HG03432 (cell line): ENCODE measurements around the gene UCHL3.

Experiments used
- ATAC-seq: cut with Tn5 transposase; IDR thresholded peaks from one replicate; pipeline ENCODE4 v1.9.1; 2021; ENCODE audit warnings: mild to moderate bottlenecking, moderate library complexity; ENCODE audit not compliant: unreplicated experiment

Gene UCHL3

DNA sequence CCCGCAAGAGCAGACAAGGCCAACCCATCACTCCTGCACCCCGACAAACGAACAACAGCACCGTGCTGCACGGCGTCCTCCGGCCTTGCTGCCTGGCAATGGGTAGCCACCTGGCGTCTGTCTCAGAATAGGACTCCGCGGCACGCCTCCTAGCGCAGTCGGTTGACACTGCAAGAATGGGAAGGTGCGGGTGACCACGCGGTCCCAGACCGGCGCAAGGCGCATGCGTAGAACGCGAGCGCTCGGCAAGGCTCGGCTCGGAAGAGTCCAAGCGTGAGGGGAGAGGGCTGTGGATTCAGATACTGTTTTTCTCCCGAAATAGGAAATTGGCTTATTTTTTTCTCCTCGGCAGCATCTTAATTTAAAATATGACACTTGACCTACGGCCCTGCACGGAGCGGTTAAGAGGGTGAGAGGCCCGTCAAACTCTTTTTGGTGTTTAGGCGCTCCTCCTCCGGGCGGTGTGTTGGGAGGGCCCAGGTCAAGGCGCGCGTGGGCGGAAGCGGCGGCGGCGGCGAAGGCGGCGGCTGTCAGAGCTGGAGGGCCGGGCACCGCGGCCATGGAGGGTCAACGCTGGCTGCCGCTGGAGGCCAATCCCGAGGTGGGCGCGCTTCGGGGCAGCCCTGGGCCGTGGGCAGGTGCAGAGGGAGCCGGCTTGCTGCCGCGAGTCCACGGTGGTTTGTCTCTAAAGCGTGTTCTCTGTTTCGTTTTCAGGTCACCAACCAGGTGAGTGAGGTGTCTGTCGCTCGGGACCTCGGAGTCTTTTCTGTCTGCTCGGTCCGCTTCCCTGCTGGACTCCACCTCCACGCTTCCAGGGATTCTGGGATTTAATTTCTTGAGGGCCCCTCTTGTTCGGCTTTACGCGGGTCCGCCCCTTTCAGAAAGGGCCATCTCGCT lies at the start of gene UCHL3:
UCHL3 (plus strand) TSS at position 530 of the 897 bp plus-strand sequence; CDS start at position 560, 30 bp downstream.
- ATAC-seq: peak; percentile 96

- no peak for ATAC-seq
These were observed 44.3 kb upstream of the UCHL3 start for GRCh38 chr13:75505327-75505726.

GRCh38 chr13:75506018-75506417 lies 43.6 kb upstream of the UCHL3 start:
- ATAC-seq: no peak

DNA sequence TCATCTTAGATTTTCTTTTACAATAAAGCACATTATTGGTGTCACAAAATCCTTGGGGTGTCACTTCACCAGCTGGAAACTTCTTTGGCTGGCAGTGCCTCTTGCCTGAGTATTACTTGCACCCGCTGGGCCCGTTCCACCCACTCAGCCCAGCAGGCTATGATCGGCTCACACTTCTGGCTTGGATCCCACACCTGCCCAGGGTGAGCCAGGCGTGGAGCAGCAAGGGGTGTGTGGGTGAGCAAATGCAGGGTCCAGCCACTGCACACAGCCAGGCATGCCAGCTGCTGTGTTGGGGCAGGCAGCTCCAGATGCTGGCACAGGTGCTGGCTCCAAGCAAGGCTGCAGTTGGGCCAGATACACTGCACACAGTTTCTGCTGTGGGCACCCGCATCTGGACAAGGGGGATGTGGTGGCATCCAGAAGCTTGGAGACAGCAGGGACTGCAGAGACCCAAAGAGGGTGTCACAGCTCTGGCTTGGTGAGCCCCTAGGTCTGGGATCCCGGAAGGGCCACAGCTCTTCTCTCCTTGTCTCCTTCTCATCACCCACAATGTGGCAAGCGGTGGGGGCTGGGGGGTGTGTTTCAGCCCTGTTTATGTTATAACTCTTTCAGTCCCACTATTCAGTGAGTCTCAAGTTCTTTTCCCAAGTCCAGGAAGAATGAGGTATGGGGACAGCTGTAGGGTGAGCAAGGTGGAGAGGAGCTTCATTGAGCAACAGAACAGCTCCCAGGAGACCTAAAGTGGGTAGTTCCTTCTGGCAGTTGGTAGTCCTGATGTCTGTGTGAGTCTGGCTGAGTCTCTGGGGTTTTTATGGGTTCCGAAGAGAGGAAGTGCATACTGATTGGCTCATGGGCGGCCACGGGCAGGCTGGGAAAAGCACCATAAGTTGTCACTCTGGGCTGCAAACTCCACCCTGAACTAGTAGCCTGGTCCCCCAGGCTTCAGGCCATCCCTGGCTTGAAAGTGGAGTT lies 42.3 kb upstream of the UCHL3 start:
- ATAC-seq: peak; percentile 46

DNA sequence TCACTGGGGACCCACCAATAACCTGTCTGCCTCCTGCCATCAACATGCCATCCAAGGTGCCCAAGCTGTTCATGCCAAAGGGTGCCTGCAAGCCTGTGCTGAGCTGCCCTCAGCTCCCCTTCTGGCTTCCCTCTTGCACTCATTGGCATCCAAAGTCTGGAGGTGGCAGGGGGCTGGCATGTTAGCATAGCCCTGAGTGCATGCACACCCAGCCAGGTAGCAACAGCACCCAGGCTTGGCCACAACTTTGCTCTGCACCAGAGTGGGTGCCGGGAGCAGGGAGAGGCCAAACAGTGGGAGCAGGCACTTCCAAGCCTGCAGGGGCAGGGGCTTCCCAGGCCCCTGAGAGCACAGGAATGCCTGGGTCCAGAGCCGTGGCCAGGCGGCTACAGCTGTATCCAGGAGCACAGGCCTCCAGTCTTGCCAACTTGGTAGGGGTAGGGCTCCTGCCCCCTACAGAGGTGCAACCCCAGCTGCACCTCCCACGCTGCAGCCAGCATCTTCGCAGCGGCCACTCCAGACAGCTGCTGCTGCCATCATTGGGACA lies 41.5 kb upstream of the UCHL3 start:
- no peak for ATAC-seq

GRCh38 chr13:75511051-75511625 lies 38.5 kb upstream of the UCHL3 start:
- ATAC-seq: no peak

DNA sequence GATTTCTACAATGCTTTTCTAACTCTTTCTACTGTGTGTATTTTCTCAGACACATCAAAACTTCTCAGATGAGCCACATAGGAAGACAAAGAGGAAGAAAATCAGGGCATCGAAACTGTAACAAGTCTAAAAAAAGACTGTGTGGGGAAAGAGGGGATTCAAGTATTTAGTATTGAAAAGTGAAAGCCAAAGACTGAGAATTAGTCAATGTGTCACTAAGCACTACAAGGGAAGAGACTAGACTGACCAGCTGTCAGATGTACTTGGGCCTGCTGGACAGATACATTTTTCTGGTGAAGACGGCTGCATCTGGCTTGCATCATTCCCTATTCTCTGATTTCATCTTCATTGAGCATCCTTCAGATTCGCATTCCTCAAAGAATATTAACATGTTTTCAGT lies 37.3 kb upstream of the UCHL3 start:
- ATAC-seq: peak; percentile 93

GRCh38 chr13:75513271-75513670 lies 36.3 kb upstream of the UCHL3 start:
- ATAC-seq: no peak

GRCh38 chr13:75514080-75514995 lies 35.3 kb upstream of the UCHL3 start:
- peak; percentile 23 for ATAC-seq

DNA sequence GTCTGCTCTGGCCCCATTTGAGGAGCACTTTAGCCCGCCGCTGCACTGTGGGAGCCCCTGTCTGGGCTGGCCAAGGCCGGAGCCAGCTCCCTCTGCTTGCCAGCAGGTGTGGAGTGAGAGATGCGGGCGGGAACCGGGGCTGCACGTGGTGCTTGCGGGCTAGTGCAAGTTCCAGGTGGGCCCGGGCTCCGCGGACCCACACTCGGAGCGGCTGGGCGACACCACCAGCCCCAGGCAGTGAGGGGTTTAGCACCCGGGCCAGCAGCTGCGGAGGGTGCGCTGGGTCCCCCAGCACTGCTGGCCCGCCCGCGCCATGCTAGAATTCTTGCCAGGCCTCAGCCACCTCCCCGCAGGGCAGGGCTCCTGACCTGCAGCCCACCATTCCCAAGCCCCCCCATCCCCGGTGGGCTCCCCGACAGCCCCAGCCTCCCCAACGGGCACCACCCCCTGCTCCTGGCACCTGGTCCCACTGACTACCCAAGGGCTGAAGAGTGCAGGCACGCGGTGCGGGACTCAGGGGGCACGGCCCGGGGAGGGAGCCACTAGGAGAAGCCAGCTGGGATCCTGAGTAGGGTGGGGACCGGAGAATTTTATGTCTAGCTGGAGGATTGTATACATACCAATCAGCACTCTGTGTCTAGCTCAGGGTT lies 31.0 kb upstream of the UCHL3 start:
- ATAC-seq: no peak

DNA sequence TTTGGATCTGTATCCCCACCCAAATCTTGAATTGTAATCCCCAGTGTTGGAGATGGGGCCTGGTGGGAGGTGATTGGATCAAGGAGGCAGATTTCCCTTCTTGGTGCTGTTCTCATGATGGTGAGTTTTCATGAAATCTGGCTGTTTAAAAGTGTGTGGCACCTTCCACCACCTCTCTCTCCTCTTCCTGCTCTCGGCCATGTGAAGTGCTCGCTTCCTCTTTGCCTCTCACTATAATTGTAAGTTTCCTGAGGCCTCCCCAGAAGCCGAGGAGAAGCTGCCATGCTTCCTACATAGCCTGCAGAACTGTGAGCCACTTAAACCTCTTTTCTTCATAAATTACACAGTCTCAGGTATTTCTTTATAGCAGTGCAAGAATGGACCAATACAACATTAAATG lies 27.6 kb upstream of the UCHL3 start:
- ATAC-seq: no peak

- ATAC-seq: peak; percentile 56
These were observed 19.0 kb upstream of the UCHL3 start for GRCh38 chr13:75530549-75530961.

DNA sequence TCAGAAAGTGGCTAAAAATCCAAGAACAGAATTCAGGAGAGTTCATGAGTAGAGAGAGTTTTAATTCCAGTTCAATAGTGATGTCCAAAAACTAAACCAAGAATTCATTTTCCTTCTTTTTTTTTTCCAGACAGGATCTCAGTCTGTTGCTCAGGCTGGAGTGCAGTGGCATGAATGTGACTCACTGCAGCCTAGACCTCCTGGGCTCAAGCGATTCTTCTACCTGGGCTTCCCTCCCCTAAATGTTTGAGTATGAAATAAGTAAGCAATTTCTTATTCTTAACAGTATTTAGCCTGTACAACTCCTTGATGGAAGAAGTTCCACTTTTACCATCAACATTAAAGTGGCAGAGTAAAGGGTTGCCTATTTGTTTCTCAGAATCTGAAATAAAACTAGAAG lies 15.7 kb upstream of the UCHL3 start:
- no peak for ATAC-seq

DNA sequence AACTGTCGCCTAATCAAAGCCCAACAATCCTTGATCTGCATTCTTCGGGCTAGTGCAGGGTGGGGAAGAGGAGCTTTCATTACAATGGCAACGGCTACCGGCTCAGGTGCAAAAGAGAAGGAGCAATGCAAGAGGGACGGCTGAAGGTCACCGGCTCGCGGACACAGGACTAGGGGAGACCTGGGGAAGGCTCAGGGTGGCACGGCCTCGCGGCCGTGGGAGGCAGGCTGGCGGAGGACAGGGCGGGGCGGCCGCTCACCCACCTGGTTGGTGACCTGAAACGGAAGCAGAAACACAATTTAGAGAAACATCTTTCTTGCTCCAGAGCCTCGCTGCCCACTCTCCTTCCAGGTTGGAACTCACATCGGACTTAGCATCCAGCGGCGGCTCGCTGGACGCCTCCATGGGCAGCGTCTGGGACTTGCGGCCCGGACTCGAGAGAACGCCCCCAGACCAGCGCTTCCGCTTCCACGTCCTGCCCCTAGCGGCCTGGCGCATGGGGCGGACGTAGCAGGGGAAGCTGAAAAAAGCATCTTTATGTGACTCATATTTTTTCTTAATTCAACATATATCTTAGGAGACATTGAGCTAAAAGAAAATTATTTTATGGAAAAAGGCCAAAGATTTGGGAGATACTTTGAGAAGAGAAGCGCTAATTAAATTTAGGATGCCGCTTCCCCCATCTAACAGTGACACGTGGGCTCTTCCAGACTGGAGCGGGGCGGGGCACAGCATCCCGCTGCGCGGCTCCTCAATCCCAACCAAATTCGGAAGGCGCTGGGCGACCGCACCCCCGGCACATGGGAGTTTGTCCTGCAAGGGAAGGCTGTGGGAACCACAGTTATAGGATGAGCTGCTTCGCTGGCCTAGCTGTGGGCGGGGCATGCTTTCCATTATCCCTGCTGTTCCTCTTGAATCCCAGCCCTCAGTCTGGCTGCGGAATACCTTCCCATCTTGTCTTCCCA lies 11.9 kb upstream of the UCHL3 start, which contains the start of gene COMMD6:
COMMD6 (minus strand) TSS at position 441 of the 965 bp plus-strand sequence; CDS start at position 405, 36 bp downstream.
- ATAC-seq: peak; percentile 97

DNA sequence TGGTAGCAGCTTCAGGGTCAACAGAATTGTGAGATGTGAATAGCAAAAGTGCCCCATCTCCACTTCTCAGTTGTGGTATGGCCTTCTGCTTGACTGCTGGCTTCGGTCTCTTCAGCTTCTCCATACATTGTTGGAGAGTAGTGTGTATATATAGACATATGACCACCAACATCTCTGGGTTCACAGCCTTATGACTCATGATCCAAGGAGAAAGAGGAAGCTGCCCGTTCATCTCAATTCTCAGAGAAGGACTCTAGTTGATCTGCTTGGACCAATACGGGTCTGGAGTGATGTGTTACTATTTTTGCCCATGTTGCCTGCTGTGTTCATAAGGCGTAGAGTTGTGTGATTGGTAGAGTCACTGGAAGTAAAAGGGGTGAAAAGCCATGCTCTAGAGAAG lies 8.3 kb upstream of the UCHL3 start:
- no peak for ATAC-seq

GRCh38 chr13:75541961-75542360 lies 7.6 kb upstream of the UCHL3 start:
- no peak for ATAC-seq

- ATAC-seq: no peak
These were observed 4.8 kb upstream of the UCHL3 start for GRCh38 chr13:75544681-75545330.
